ENCODE data around the gene ERCC3. TPM values are rescaled to one million over a fixed set of nuclear protein-coding genes. Genes with fewer than 3 reads are reported as not detected.
"Not testable (repeated sequence)": the region's sequence is repeated elsewhere in the genome, so short reads cannot be mapped to it uniquely, and the experiment has no call there.

Gene ERCC3
- total RNA-seq, 1 experiment from 2014 or later: 42.1 TPM

DNA sequence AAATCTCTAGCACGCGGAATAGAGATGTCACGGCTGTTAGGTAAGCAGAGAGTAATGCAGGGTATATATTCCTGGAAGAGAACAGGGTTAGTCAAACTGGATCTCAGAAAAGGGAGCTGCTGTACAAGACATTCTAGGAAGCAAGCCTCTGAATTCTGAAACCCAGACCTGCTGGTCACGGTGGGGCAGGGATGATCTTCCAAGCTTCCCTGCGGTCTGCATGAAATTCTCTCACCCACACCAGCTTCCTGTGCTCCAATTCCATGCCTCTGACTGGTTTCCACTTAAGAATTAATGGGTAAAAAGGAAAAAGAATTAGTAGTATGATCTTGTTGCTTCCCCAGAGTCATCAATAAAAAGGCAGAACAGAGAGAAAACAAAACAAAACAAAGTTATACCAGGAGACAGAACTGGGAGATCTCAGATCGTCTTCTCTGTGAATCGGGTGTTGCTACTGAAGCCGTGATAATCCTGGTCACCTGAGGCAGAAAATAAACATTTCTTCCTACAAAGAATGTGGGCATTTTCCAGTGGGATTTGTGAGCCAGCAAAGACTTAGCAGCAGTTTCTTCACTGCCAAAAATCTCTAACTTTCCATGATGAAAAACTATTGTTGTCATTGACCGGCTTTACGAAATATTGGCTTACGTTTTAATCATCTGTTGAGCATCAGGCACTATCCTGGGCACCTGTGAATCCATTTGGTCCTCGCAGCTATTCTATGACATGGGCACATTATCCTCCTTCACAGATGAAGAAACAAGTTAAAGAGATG lies 68.6 kb downstream of the ERCC3 start:
- no peak overlapping the region for H3K4me3 Mint-ChIP-seq (ENCODE audit: low read depth, unreplicated experiment)
- no peak overlapping the region for H3K27ac Mint-ChIP-seq (ENCODE audit: unreplicated experiment)
- peaks cover 2% of the 10 kb centered on the region for H3K36me3 Mint-ChIP-seq (ENCODE audit: insufficient read depth, unreplicated experiment)
- peaks cover 3% of the 10 kb centered on the region for H3K9me3 Mint-ChIP-seq (ENCODE audit: low read depth, unreplicated experiment)
- H3K4me1 Mint-ChIP-seq (ENCODE audit: low read depth, unreplicated experiment): peaks cover 40% of the 10 kb centered on the region
- no TSS peak for BruUV-seq (replicated peaks)
- intact Hi-C loops (cut with micrococcal nuclease; ENCODE audit: unreplicated experiment): no loop called here
- H3K27me3 Mint-ChIP-seq (ENCODE audit: unreplicated experiment): peaks cover 39% of the 10 kb centered on the region
- no peak for DNase-seq
- CTCF ChIA-PET: no interaction called here
- TF ChIP-seq, protein P1, sequence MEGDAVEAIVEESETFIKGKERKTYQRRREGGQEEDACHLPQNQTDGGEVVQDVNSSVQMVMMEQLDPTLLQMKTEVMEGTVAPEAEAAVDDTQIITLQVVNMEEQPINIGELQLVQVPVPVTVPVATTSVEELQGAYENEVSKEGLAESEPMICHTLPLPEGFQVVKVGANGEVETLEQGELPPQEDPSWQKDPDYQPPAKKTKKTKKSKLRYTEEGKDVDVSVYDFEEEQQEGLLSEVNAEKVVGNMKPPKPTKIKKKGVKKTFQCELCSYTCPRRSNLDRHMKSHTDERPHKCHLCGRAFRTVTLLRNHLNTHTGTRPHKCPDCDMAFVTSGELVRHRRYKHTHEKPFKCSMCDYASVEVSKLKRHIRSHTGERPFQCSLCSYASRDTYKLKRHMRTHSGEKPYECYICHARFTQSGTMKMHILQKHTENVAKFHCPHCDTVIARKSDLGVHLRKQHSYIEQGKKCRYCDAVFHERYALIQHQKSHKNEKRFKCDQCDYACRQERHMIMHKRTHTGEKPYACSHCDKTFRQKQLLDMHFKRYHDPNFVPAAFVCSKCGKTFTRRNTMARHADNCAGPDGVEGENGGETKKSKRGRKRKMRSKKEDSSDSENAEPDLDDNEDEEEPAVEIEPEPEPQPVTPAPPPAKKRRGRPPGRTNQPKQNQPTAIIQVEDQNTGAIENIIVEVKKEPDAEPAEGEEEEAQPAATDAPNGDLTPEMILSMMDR (IDR thresholded peaks at IDR 0.05; ENCODE audit: unreplicated experiment): no peak

DNA sequence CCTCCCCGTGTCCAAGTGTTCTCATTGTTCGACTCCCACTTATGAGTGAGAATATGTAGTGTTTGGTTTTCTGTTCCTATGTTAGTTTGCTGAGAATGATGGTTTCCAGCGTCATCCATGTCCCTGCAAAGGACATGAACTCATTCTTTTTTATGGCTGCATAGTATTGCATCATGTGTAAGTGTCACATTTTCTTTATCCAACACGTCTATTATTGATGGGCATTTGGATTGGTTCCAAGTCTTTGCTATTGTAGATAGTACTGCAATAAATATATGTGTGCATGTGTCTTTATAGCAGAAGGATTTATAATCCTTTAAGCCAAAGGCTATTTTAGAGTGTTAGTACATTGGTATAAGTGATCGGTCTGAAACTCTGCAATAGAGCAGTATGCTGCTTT lies 69.8 kb downstream of the ERCC3 start:
- Mint-ChIP-seq H3K4me1 (ENCODE audit: low read depth, unreplicated experiment) (peaks cover 40% of the 10 kb centered on the region), H3K36me3 (ENCODE audit: insufficient read depth, unreplicated experiment) (peaks cover 11% of the 10 kb centered on the region), H3K27ac (ENCODE audit: unreplicated experiment) (peak overlapping the region; percentile 45), H3K27me3 (ENCODE audit: unreplicated experiment) (peaks cover 51% of the 10 kb centered on the region)
- H3K9me3 Mint-ChIP-seq (ENCODE audit: low read depth, unreplicated experiment); intact Hi-C loops (cut with micrococcal nuclease; ENCODE audit: unreplicated experiment); DNase-seq; BruUV-seq (replicated peaks); H3K4me3 Mint-ChIP-seq (ENCODE audit: low read depth, unreplicated experiment): not testable (repeated sequence)
- CTCF ChIA-PET: interaction anchor here (0.8 kb wide), 1 partner anchor 70 kb away, joined by 3 read pairs; no protein-coding TSS in a partner anchor

DNA sequence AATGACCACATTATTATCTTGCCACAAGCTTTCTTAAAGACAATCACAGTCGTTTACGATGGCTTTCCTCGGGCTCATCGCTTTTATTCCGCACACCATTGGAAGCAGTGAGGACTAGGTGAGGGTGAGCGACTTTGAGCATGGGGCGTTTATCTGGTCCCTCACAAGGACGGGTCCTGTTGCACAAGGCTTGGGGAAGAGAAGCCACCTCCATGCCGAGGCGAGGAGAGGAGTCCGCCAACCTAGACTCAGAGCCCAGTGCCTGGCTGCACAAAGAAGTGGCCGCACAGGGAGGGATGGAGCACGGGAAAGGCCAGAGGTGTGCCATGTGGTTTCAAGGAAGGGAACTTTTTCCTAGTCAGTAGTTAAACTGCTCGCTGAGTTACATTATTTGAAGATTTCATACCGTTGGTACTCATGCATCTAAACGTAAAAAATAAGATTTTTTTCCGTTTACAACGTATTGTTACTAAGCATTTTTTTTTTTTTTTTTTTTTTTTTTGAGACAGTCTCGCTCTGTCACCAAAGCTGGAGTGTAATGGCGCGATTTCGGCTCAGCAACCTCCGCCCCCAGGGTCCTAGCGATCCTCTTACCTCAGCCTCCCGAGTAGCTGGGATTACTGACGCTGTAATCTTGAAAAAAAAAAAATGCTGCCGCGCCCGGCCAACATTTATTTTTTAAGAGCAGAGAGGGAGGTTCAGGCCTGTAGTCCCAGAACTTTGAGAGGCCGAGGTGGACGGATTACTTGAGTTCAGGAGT lies 73.0 kb downstream of the ERCC3 start:
- Mint-ChIP-seq H3K27me3 (ENCODE audit: unreplicated experiment) (peaks cover 67% of the 10 kb centered on the region), H3K27ac (ENCODE audit: unreplicated experiment) (peak overlapping the region; percentile 27)
- no peak for DNase-seq

DNA sequence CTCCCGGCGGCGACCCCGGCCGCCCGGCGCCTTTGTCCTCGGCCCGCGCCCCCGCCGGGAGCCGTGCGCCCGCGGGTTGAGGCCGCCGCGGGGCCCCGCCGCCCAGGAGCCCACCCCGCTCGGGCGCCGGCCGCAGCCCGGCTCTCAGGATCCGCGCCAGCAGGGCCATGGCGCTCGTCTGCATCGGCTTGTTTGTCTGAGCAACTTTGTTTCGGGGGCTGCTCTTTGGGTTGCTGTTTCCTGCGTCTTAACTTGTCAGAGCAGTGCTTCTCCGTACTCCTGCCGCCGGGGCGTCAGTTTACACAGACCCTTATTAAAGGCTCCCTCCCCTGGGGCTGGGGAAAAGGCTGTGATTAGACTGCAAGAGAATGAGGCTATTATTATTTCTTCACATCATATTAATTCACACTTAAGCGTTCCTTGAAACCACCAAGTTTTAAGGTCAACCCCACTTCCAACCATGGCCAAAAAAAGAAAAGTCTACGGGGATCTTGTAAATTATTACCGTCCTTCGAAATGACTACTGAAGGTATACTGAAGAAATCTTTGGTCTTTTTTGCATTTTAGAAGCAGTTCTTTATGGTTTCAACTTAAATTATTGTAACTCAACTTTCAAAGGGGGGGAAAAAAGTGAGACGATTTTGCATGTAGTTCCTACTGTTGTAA lies 73.7 kb downstream of the ERCC3 start, which contains the start of gene CYP27C1:
Gene CYP27C1, minus strand, starts transcription at position 198 of the 666 bp plus-strand sequence. Its CDS starts 29 bp downstream, at position 169.
- BruUV-seq (replicated peaks): no TSS peak
- Mint-ChIP-seq H3K27me3 (ENCODE audit: unreplicated experiment) (peaks cover 60% of the 10 kb centered on the region), H3K4me3 (ENCODE audit: low read depth, unreplicated experiment) (peak within 1 kb of the TSS; percentile 74), H3K4me1 (ENCODE audit: low read depth, unreplicated experiment) (peaks cover 35% of the 10 kb centered on the region), H3K36me3 (ENCODE audit: insufficient read depth, unreplicated experiment) (peaks cover 26% of the 10 kb centered on the region), H3K9me3 (ENCODE audit: low read depth, unreplicated experiment) (no peaks in the 10 kb centered on the region), H3K27ac (ENCODE audit: unreplicated experiment) (peak within 1 kb of the TSS; percentile 27)
- CTCF ChIA-PET: interaction anchor here (0.8 kb wide), 1 partner anchor 273 kb away, joined by 3 read pairs; no protein-coding TSS in a partner anchor
- no peak for DNase-seq
- TF ChIP-seq, protein P1 (IDR thresholded peaks at IDR 0.05; ENCODE audit: unreplicated experiment): no peak
- intact Hi-C loops (cut with micrococcal nuclease; ENCODE audit: unreplicated experiment): no loop called here

More for the DNA sequence above, 73.0 kb downstream of the ERCC3 start:
- H3K4me3 Mint-ChIP-seq (ENCODE audit: low read depth, unreplicated experiment): peak overlapping the region; percentile 74
- intact Hi-C loops (cut with micrococcal nuclease; ENCODE audit: unreplicated experiment): no loop called here
- BruUV-seq (replicated peaks): no TSS peak
- peaks cover 42% of the 10 kb centered on the region for H3K4me1 Mint-ChIP-seq (ENCODE audit: low read depth, unreplicated experiment)
- peaks cover 26% of the 10 kb centered on the region for H3K36me3 Mint-ChIP-seq (ENCODE audit: insufficient read depth, unreplicated experiment)
- CTCF ChIA-PET: interaction anchor here (0.6 to 0.8 kb wide), 2 partner anchors 272 to 1101 kb away, joined by 3 to 9 read pairs; no protein-coding TSS in a partner anchor
- no peaks in the 10 kb centered on the region for H3K9me3 Mint-ChIP-seq (ENCODE audit: low read depth, unreplicated experiment)
- TF ChIP-seq, protein P1 (IDR thresholded peaks at IDR 0.05; ENCODE audit: unreplicated experiment): no peak

Measured in Calu3 (cell line).